ENCODE measurements around the gene NDUFB4.

- no peak for TF ChIP-seq ZNF518A (tag by site-specific recombination; conservative IDR thresholded peaks at IDR 0.05; ENCODE audit: low read depth)
- no peak for TF ChIP-seq TCF7L2 (IDR thresholded peaks at IDR 0.05; ENCODE audit: borderline replicate concordance, low read depth, low read length)
- no peak for TF ChIP-seq CTCF (tag by site-specific recombination; IDR thresholded peaks at IDR 0.05)
- TF ChIP-seq ZBTB7A (tag by site-specific recombination; IDR thresholded peaks at IDR 0.05; ENCODE audit: low read depth), result no peak
- no peak for TF ChIP-seq ZNF335 (tag by site-specific recombination; conservative IDR thresholded peaks at IDR 0.05)
- no peak for TF ChIP-seq ZSCAN30 (tag by site-specific recombination; IDR thresholded peaks at IDR 0.05)
Measured at GRCh38 chr3:120555657-120556509, 40.3 kb upstream of the NDUFB4 start.

Data from HEK293 (cell line).